ENCODE results near the gene CCL13. TPM values are rescaled to one million over a fixed set of nuclear protein-coding genes. Genes with fewer than 3 reads are reported as not detected.

Gene CCL13
- polyA plus RNA-seq, 2 of the 4 experiments (the other 2 are of a cell fraction), result not detected

DNA sequence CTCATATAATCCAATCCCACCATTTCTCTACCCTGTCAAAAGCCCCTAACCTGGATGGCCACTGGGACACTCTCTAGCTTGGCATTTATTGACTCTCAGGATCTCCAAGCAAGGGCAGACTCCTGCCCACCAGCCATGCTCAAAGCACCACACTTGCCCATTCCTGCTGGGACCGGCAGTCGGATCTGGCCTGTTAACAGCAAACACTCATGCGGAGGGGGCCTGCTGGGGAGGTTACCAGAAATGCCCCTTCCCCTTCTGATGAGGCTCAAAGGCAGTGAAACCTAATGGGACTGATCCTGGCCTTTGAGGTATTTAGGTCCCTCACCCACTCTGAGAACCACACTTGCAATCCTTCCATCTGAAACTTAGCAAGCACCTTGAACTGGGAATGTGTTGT is 13.3 kb downstream of the CCL13 start:
- Histone ChIP-seq H3K9me3 (no peaks in the 10 kb centered on the region), H3K4me3 (no peak overlapping the region), H3K27ac (no peak overlapping the region), H3K4me1 (no peaks in the 10 kb centered on the region), H3K4me2 (no peak overlapping the region)
- no peak for FAIRE-seq
- no peak for DNase-seq (ENCODE audit: low read depth in 1 of 2, low spot score in 1 of 2)
- CTCF ChIA-PET, result interaction anchor here (0.6 to 18.3 kb wide), 6 partner anchors 9 to 606 kb away, joined by 3 to 571 read pairs (median 4); partner anchors contain the start of gene CCL1
- no peak for TF ChIP-seq CHD2 (IDR thresholded peaks at IDR 0.05; ENCODE audit: low read length, partially characterized antibody)
- TF ChIP-seq MAFK (IDR thresholded peaks at IDR 0.05; ENCODE audit: partially characterized antibody), result no peak
- TF ChIP-seq JUNB (IDR thresholded peaks at IDR 0.05), result no peak
- TF ChIP-seq HMGXB4 (CRISPR knock-in tag; IDR thresholded peaks at IDR 0.05; ENCODE audit: borderline replicate concordance), result no peak
- TF ChIP-seq EHMT2 (IDR thresholded peaks at IDR 0.05; ENCODE audit: low read depth), result no peak
- no peak for TF ChIP-seq RFX5 (IDR thresholded peaks at IDR 0.05)
- no peak for TF ChIP-seq FOXS1 (CRISPR knock-in tag; IDR thresholded peaks at IDR 0.05)
- TF ChIP-seq HOXA7 (CRISPR knock-in tag; IDR thresholded peaks at IDR 0.05), result no peak
- TF ChIP-seq, protein P1, sequence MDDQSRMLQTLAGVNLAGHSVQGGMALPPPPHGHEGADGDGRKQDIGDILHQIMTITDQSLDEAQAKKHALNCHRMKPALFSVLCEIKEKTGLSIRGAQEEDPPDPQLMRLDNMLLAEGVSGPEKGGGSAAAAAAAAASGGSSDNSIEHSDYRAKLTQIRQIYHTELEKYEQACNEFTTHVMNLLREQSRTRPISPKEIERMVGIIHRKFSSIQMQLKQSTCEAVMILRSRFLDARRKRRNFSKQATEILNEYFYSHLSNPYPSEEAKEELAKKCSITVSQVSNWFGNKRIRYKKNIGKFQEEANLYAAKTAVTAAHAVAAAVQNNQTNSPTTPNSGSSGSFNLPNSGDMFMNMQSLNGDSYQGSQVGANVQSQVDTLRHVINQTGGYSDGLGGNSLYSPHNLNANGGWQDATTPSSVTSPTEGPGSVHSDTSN (IDR thresholded peaks at IDR 0.05), result no peak
- TF ChIP-seq ESRRA (IDR thresholded peaks at IDR 0.05; ENCODE audit: borderline replicate concordance, low read length), result no peak
- no peak for TF ChIP-seq FOSL2 (IDR thresholded peaks at IDR 0.05)
- no peak for TF ChIP-seq FOSL2 (CRISPR knock-in tag; IDR thresholded peaks at IDR 0.05)
- TF ChIP-seq TP53 (CRISPR knock-in tag; IDR thresholded peaks at IDR 0.05), result no peak
- TF ChIP-seq PHF8 (IDR thresholded peaks at IDR 0.05; ENCODE audit: borderline replicate concordance, low read depth), result no peak
- TF ChIP-seq CHD4 (IDR thresholded peaks at IDR 0.05; ENCODE audit: borderline replicate concordance), result no peak
- no peak for TF ChIP-seq NFE2L2 (conservative IDR thresholded peaks at IDR 0.05; ENCODE audit: low read length)
- TF ChIP-seq POLR2A (IDR thresholded peaks at IDR 0.05; ENCODE audit: low read length), result no peak
- TF ChIP-seq ZC3H11A (IDR thresholded peaks at IDR 0.05), result no peak
- TF ChIP-seq, protein P2, sequence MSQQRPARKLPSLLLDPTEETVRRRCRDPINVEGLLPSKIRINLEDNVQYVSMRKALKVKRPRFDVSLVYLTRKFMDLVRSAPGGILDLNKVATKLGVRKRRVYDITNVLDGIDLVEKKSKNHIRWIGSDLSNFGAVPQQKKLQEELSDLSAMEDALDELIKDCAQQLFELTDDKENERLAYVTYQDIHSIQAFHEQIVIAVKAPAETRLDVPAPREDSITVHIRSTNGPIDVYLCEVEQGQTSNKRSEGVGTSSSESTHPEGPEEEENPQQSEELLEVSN (IDR thresholded peaks at IDR 0.05; ENCODE audit: borderline replicate concordance, low read depth), result no peak
- no peak for TF ChIP-seq TFCP2L1 (CRISPR knock-in tag; IDR thresholded peaks at IDR 0.05)
- POLR2A ChIA-PET, result no interaction called here
- no peak for ATAC-seq
- 88% methylated on average over 3 of the region's 3 CpGs for WGBS (ENCODE audit: missing lambda C conversion rate)

- no peaks in the 10 kb centered on the region for H3K4me1 ChIP-seq
- H3K27ac ChIP-seq, result no peak overlapping the region
- no peak overlapping the region for H3K4me3 ChIP-seq
- FAIRE-seq, result no peak
- H3K9me3 ChIP-seq, result no peaks in the 10 kb centered on the region
- no peak for DNase-seq (ENCODE audit: low read depth in 1 of 2, low spot score in 1 of 2)
- POLR2A ChIA-PET, result interaction anchor here (0.6 kb wide), 1 partner anchor 697 kb away, joined by 4 read pairs; no protein-coding TSS in a partner anchor
- no peak for ATAC-seq
- no peak overlapping the region for H3K4me2 ChIP-seq
- TF ChIP-seq, protein P3, sequence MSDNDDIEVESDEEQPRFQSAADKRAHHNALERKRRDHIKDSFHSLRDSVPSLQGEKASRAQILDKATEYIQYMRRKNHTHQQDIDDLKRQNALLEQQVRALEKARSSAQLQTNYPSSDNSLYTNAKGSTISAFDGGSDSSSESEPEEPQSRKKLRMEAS (IDR thresholded peaks at IDR 0.05), result no peak
- TF ChIP-seq HEYL (CRISPR knock-in tag; IDR thresholded peaks at IDR 0.05) (no peak), TFCP2L1 (CRISPR knock-in tag; IDR thresholded peaks at IDR 0.05) (no peak), MAFK (IDR thresholded peaks at IDR 0.05; ENCODE audit: partially characterized antibody) (peak; percentile 11)
- WGBS (ENCODE audit: missing lambda C conversion rate), result 39% methylated on average over 5 of the region's 5 CpGs
- CTCF ChIA-PET, result interaction anchor here (0.8 to 18.3 kb wide), 4 partner anchors 9 to 191 kb away, joined by 3 to 571 read pairs (median 50); partner anchors contain the start of gene CCL1
Observed at GRCh38 chr17:34370376-34370996, 14.2 kb downstream of the CCL13 start.
